ENCODE results near the gene S100A1.
"Not testable (repeated sequence)": the region's sequence is repeated elsewhere in the genome, so short reads cannot be mapped to it uniquely, and the experiment has no call there.

S100A1 gene

DNA sequence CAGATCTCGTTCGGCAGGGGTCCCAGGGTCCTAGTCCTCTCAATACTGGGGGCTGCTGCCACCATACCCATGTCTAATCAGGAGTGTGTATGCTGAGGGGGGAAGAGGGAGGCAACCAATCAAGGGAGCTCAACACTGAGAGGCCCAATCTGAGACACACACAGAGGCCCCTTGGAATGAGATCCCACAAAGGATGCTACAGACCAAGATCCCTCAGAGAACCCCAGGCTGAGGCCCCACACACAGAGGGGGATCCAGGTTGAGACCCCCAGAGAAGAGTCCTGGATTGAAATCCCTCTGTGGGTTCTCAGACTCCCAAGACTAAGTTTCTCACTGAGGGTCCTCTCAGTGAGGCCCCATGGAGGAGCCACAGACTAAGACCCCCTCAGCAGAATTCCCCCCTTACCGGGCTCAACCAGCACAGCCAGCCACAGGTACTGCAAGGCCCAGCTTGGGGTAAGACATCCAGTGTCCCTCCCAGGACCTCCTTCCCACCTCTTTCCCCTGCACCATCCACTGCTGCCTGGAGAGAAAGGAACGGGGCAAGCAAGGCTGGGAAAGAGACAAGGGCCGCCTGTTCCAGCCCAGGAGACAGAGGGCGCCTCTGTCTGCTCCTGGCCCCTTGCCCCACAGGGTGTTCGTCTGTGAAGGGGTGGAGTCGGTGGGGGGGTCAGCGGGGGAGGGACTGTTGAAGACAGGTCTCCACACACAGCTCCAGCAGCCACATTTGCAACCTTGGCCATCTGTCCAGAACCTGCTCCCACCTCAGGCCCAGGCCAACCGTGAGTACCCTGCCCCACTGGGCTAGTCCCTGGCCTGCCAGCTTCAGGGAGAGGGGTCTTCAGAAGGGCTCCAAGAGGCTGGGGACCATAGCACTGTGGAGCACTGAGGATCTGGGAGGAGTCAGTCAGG lies at the start of gene S100A1:
S100A1 (plus strand) TSS at position 720 of the 912 bp plus-strand sequence. CDS start 2,088 bp downstream, outside the sequence.
- peaks cover 34% of the 10 kb centered on the region for H3K4me1 ChIP-seq (ENCODE audit: insufficient read depth, insufficient read length)
- H3K36me3 ChIP-seq (ENCODE audit: insufficient read depth, insufficient read length, low read length), result peaks cover 39% of the 10 kb centered on the region
- H3K27me3 ChIP-seq (ENCODE audit: insufficient read depth, insufficient read length), result no peaks in the 10 kb centered on the region
- no peak for DNase-seq (ENCODE audit: low read depth, low spot score)
- H3K9ac ChIP-seq (ENCODE audit: insufficient read length, low read depth), result peak within 1 kb of the TSS; percentile 91
- H3K4me3 ChIP-seq (ENCODE audit: insufficient read length, low read depth), result peak within 1 kb of the TSS; percentile 75
- no peaks in the 10 kb centered on the region for H3K9me3 ChIP-seq (ENCODE audit: insufficient read depth, low read length)
- TF ChIP-seq YY1 (IDR thresholded peaks at IDR 0.05; ENCODE audit: insufficient read depth, insufficient read length) (no peak), SUZ12 (IDR thresholded peaks at IDR 0.05; ENCODE audit: extremely low read depth, insufficient read depth, insufficient read length) (no peak), ZNF274 (IDR thresholded peaks at IDR 0.05; ENCODE audit: low read depth, low read length) (no peak)

DNA sequence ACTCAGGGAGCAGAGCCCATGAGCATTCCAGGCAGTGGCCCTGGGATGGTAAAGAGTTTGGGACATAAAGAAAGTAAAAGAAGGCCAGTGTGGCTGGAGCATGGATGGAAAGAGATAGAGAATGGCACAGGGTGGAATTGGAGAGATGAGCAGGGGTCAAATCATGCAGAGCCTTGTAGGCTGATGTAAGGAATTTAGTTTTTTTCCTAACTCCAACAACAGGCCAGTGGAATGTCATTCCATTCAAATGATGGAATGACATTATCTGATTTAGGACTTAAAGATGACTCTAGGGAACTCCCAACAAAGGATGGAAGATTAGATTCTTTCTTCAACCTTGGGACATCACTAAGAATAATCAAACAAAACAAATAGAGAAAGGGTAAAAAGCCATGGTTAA lies 49.7 kb upstream of the S100A1 start:
- no peaks in the 10 kb centered on the region for H3K27me3 ChIP-seq (ENCODE audit: insufficient read depth, insufficient read length)
- H3K36me3 ChIP-seq (ENCODE audit: insufficient read depth, insufficient read length, low read length), result no peaks in the 10 kb centered on the region
- H3K4me3 ChIP-seq (ENCODE audit: insufficient read length, low read depth), result no peak overlapping the region
- H3K4me1 ChIP-seq (ENCODE audit: insufficient read depth, insufficient read length), result peaks cover 2% of the 10 kb centered on the region
- DNase-seq (ENCODE audit: low read depth, low spot score), result no peak
- TF ChIP-seq YY1 (IDR thresholded peaks at IDR 0.05; ENCODE audit: insufficient read depth, insufficient read length) (no peak), ZNF274 (IDR thresholded peaks at IDR 0.05; ENCODE audit: low read depth, low read length) (no peak), SUZ12 (IDR thresholded peaks at IDR 0.05; ENCODE audit: extremely low read depth, insufficient read depth, insufficient read length) (no peak)
- H3K9me3 ChIP-seq (ENCODE audit: insufficient read depth, low read length), result peaks cover 30% of the 10 kb centered on the region; the same call in 1 of the 2 replicates
- H3K9ac ChIP-seq (ENCODE audit: insufficient read length, low read depth), result no peak overlapping the region

DNA sequence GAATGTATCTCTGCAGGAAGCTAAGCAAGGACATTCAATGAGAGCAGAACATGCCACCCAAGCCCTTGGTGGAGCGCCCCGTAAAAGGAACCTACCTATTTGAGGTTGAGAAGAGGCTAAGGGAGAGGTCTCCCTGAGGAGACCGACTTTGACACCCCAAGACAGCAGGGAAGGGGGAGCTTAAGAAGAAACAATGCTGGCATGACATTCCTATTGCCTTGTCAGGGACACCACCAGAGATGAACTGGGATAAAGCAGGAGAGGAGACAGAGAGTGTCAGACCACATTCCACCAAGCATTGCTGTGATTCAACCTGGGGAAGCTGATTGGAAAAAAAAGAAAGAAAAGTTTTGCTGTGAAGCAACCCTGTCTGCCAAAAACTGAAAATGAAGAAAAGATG lies 49.3 kb upstream of the S100A1 start:
- peaks cover 4% of the 10 kb centered on the region for H3K4me1 ChIP-seq (ENCODE audit: insufficient read depth, insufficient read length)
- no peak overlapping the region for H3K9ac ChIP-seq (ENCODE audit: insufficient read length, low read depth)
- TF ChIP-seq YY1 (IDR thresholded peaks at IDR 0.05; ENCODE audit: insufficient read depth, insufficient read length) (no peak), SUZ12 (IDR thresholded peaks at IDR 0.05; ENCODE audit: extremely low read depth, insufficient read depth, insufficient read length) (no peak), ZNF274 (IDR thresholded peaks at IDR 0.05; ENCODE audit: low read depth, low read length) (no peak)
- no peak for DNase-seq (ENCODE audit: low read depth, low spot score)
- no peaks in the 10 kb centered on the region for H3K36me3 ChIP-seq (ENCODE audit: insufficient read depth, insufficient read length, low read length)
- no peak overlapping the region for H3K4me3 ChIP-seq (ENCODE audit: insufficient read length, low read depth)
- peaks cover 29% of the 10 kb centered on the region; the same call in 1 of the 2 replicates for H3K9me3 ChIP-seq (ENCODE audit: insufficient read depth, low read length)
- no peaks in the 10 kb centered on the region for H3K27me3 ChIP-seq (ENCODE audit: insufficient read depth, insufficient read length)

DNA sequence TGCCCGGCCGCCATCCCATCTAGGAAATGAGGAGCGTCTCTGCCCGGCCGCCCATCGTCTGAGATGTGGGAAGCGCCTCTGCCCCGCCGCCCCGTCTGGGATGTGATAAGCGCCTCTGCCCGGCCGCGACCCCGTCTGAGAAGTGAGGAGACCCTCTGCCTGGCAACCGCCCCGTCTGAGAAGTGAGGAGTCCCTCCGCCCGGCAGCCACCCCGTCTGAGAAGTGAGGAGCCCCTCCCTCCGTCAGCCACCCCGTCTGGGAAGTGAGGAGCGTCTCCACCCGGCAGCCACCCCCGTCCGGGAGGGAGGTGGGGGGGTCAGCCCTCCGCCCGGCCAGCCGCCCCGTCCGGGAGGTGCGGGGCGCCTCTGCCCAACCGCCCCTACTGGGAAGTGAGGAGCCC lies 45.4 kb upstream of the S100A1 start:
- not testable (repeated sequence) for H3K4me1 ChIP-seq (ENCODE audit: insufficient read depth, insufficient read length); H3K9me3 ChIP-seq (ENCODE audit: insufficient read depth, low read length); H3K4me3 ChIP-seq (ENCODE audit: insufficient read length, low read depth); H3K9ac ChIP-seq (ENCODE audit: insufficient read length, low read depth); DNase-seq (ENCODE audit: low read depth, low spot score); H3K36me3 ChIP-seq (ENCODE audit: insufficient read depth, insufficient read length, low read length); H3K27me3 ChIP-seq (ENCODE audit: insufficient read depth, insufficient read length)

DNA sequence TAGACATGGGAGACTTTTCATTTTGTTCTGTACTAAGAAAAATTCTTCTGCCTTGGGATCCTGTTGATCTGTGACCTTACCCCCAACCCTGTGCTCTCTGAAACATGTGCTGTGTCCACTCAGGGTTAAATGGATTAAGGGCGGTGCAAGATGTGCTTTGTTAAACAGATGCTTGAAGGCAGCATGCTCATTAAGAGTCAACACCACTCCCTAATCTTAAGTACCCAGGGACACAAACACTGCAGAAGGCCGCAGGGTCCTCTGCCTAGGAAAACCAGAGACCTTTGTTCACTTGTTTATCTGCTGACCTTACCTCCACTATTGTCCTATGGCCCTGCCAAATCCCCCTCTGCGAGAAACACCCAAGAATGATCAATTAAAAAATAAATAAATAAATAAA lies 44.7 kb upstream of the S100A1 start:
- not testable (repeated sequence) for H3K4me3 ChIP-seq (ENCODE audit: insufficient read length, low read depth); H3K36me3 ChIP-seq (ENCODE audit: insufficient read depth, insufficient read length, low read length); H3K9me3 ChIP-seq (ENCODE audit: insufficient read depth, low read length); H3K27me3 ChIP-seq (ENCODE audit: insufficient read depth, insufficient read length); H3K4me1 ChIP-seq (ENCODE audit: insufficient read depth, insufficient read length); DNase-seq (ENCODE audit: low read depth, low spot score); H3K9ac ChIP-seq (ENCODE audit: insufficient read length, low read depth)

DNA sequence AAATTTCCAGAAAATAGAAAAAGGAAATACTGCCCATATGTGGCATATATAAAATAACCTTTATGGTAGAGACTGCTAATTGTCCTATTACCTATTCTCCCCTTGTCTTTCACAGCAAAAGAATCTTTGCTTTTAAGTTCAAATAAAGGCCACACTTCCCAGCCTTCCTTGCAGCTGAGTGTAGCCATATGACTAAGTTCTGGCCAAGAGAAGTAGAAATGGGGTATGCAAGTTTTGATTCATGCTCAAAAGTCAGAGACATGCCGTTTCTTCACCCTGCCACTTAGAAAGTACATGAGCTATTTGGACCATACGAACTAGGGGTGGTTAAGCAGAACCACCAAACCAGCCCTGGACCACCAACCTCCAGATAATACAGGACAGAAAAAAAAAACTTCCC lies 44.3 kb upstream of the S100A1 start:
- Histone ChIP-seq H3K9me3 (ENCODE audit: insufficient read depth, low read length) (peaks cover 9% of the 10 kb centered on the region; the same call in 1 of the 2 replicates), H3K9ac (ENCODE audit: insufficient read length, low read depth) (no peak overlapping the region), H3K4me3 (ENCODE audit: insufficient read length, low read depth) (no peak overlapping the region), H3K36me3 (ENCODE audit: insufficient read depth, insufficient read length, low read length) (no peaks in the 10 kb centered on the region), H3K27me3 (ENCODE audit: insufficient read depth, insufficient read length) (no peaks in the 10 kb centered on the region), H3K4me1 (ENCODE audit: insufficient read depth, insufficient read length) (peaks cover 5% of the 10 kb centered on the region)
- DNase-seq (ENCODE audit: low read depth, low spot score), result no peak
- TF ChIP-seq YY1 (IDR thresholded peaks at IDR 0.05; ENCODE audit: insufficient read depth, insufficient read length), result no peak
- no peak for TF ChIP-seq SUZ12 (IDR thresholded peaks at IDR 0.05; ENCODE audit: extremely low read depth, insufficient read depth, insufficient read length)
- no peak for TF ChIP-seq ZNF274 (IDR thresholded peaks at IDR 0.05; ENCODE audit: low read depth, low read length)

DNA sequence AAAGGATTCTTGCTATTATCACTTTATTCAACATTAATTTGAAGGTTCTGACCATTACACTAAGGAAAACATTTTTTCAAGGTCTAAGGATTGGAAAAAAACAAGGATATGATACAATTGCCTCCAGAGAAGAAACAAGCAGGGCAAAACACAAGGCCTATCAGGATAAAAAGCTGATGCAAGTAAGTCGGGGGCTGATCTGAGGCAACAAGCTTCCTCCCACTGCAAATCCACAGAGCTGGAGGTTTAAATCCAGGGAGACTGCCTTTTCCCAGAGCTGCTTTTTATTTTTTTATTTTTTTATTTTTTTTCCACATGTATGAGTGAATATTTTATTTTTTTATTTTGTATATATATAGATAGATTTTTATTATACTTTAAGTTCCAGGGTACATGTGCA lies 43.2 kb upstream of the S100A1 start:
- no peak for TF ChIP-seq SUZ12 (IDR thresholded peaks at IDR 0.05; ENCODE audit: extremely low read depth, insufficient read depth, insufficient read length)
- no peak for TF ChIP-seq YY1 (IDR thresholded peaks at IDR 0.05; ENCODE audit: insufficient read depth, insufficient read length)
- no peak for TF ChIP-seq ZNF274 (IDR thresholded peaks at IDR 0.05; ENCODE audit: low read depth, low read length)
- no peak for DNase-seq (ENCODE audit: low read depth, low spot score)
- peaks cover 5% of the 10 kb centered on the region for H3K4me1 ChIP-seq (ENCODE audit: insufficient read depth, insufficient read length)
- no peak overlapping the region for H3K4me3 ChIP-seq (ENCODE audit: insufficient read length, low read depth)
- H3K27me3 ChIP-seq (ENCODE audit: insufficient read depth, insufficient read length), result no peaks in the 10 kb centered on the region
- peaks cover 9% of the 10 kb centered on the region; the same call in 1 of the 2 replicates for H3K9me3 ChIP-seq (ENCODE audit: insufficient read depth, low read length)
- H3K36me3 ChIP-seq (ENCODE audit: insufficient read depth, insufficient read length, low read length), result no peaks in the 10 kb centered on the region
- no peak overlapping the region for H3K9ac ChIP-seq (ENCODE audit: insufficient read length, low read depth)
